Heart left ventricle (tissue), 16 donors: Measurements from ENCODE around the gene SHROOM3. TPM values are rescaled to one million over a fixed set of nuclear protein-coding genes. Genes with fewer than 3 reads are reported as not detected.

Source experiments
- ATAC-seq, 4 donors: fragments of 200-7000 bp; cut with Tn5 transposase; one replicate each; pipeline ENCODE4 v1.9.1; 2020 to 2022; ENCODE audit warnings: moderate library complexity in 4 of 4, mild to moderate bottlenecking in 3 of 4, moderate number of reproducible peaks in 1 of 4
- DNase-seq, 5 donors: peaks; one replicate each; pipeline ENCODE4 v3.0.0-alpha.2; 2020
- H3K27ac ChIP-seq, 12 donors: fragments of 200-600 bp; sonication (generic) in 4 of 12; one replicate each; pipeline versions ENCODE4 v1.5.0 to v1.8.0; 2016 to 2022; ENCODE audit warnings: mild to moderate bottlenecking in 2 of 12
- H3K27me3 ChIP-seq, 9 donors: fragments of 200-600 bp; sonication (generic) in 2 of 9; one replicate each; pipeline versions ENCODE4 v1.5.1 to v1.8.0; 2016 to 2022; ENCODE audit warnings: mild to moderate bottlenecking in 3 of 9
- H3K36me3 ChIP-seq, 9 donors: fragments of 200-600 bp; sonication (generic) in 2 of 9; one replicate each; pipeline versions ENCODE4 v1.5.0 to v1.8.0; 2018 to 2022; ENCODE audit warnings: mild to moderate bottlenecking in 2 of 9
- H3K4me1 ChIP-seq, 12 donors: fragments of 200-600 bp; sonication (generic) in 4 of 12; one replicate each; pipeline versions ENCODE4 v1.5.0 to v1.8.0; 2016 to 2022; ENCODE audit warnings: mild to moderate bottlenecking in 3 of 12
- H3K4me3 ChIP-seq, 12 donors: fragments of 200-600 bp; sonication (generic) in 4 of 12; one replicate each; pipeline versions ENCODE4 v1.5.0 to v1.8.0; 2017 to 2022; ENCODE audit warnings: mild to moderate bottlenecking in 9 of 12, moderate library complexity in 4 of 12
- H3K9me3 ChIP-seq, 12 donors: fragments of 200-600 bp; sonication (generic) in 4 of 12; one replicate each; pipeline versions ENCODE4 v1.5.0 to v1.8.0; 2016 to 2022; ENCODE audit warnings: mild to moderate bottlenecking in 1 of 12
- POLR2A ChIP-seq, 2 donors: fragments of 450-650 bp; IDR thresholded peaks; one replicate each; pipeline ENCODE4 v1.6.1; 2017; ENCODE audit warnings: antibody characterized with exemption in 2 of 2, mild to moderate bottlenecking in 2 of 2, moderate library complexity in 2 of 2
- WGBS, 4 donors: extraction: QIAGEN DNeasy Blood & Tissue Kit in 2 of 4; methylation state at CpG; one replicate each; pipeline versions ENCODE4 v1.1.5 to v1.1.7; 2013 to 2018; 5-methylcytosine and 5-hydroxymethylcytosine counted together
- intact Hi-C, 10 donors: fragments of 100-400 bp; cut with DNase I; formaldehyde crosslinking; loops; one replicate each; pipeline versions ENCODE4 v1.11.1 to v1.14.2; 2022
- polyA plus RNA-seq, 2 donors: library from polyadenylated mRNA; stranded (reverse); fragments of 200-250 nt; gene quantifications; one replicate each; pipeline ENCODE4 v1.2.3, GENCODE V29; 2013
- total RNA-seq, 9 donors: library from RNA; depleted of rRNA in 2 of 9; stranded (reverse); fragments of >200 nt in 2 of 9; fragmentation: NEBNext Ultra II Directional in 3 of 9; extraction: Animal tissue kit (Norgen Biotek cat#: 25700) in 3 of 9; gene quantifications; one replicate each; pipeline versions ENCODE4 v1.1.0 to v1.2.4, GENCODE V29; 2016 to 2023
- TF ChIP-seq, protein P1 (sequence below), 12 donors: fragments of 200-600 bp; sonication (generic) in 4 of 12; IDR thresholded peaks; one replicate each; pipeline versions ENCODE4 v1.5.0 to v1.8.0; 2018 to 2022; ENCODE audit warnings: antibody characterized with exemption in 12 of 12, mild to moderate bottlenecking in 5 of 12
- donor health status: ischemic (EF 13 %, LVEDD 7.1; RV severe dilation, severe dysfunction).
- donor health status: healthy with polysubstance abuse.
- donor health status: DM: no; HTN: yes; CAD: no.
- donor health status: DM: no; HTN: no; CAD: no.
- donor health status: ischemic (EF 25% LVEDD 6.9; RV normal size, moderate dysfunction).
- donor health status: ischemic (EF 25% LVEDD 5.7; RV mildly dilated, moderate dysfunction).
- donor health status: healthy.
- donor health status: DM: yes; HTN: yes; CAD: no.
- donor health status: ischemic (EF 35%, LVEDD 5.7; RV mildly dilated, moderate dysfunction).
- donor health status: nonischemic (EF 11% LVEDD 7.7; RV severe dilation, severe dysfunction).
- donor health status: DM: yes; HTN: yes; CAD: no.
- donor health status: PGD.
- donor health status: ischemic (EF 29% LVEDD 5.4; RV normal size, mild dysfunction).
- donor health status: nonischemic (EF 23%, LVEDD 6.1; RV moderate dilation, normal function).

SHROOM3 gene
- total and polyA plus RNA-seq, 11 donors = 4.6 to 38.5 (median 20.3) TPM

DNA sequence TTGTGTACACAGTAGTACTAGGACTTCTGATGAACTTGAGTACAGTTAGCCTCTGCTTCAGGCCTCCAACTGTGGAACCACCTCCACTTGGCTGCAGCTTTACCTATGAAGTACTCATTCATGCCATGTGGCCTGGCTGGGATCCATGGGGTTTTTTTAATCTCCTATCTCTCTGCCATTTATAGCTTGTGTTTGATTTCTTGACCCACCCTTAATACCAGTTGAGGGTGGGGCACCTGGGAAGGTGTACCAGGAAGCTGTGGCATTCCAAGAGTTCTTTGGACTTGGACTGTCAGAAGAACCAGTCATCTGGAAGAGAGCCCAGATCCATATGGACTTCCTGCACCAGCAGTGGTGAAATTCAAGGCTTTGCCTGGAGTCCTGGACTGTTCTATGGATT, 230.1 kb downstream of the SHROOM3 start:
- TF ChIP-seq POLR2A (IDR thresholded peaks at IDR 0.05) = no peak
- TF ChIP-seq, protein P1, sequence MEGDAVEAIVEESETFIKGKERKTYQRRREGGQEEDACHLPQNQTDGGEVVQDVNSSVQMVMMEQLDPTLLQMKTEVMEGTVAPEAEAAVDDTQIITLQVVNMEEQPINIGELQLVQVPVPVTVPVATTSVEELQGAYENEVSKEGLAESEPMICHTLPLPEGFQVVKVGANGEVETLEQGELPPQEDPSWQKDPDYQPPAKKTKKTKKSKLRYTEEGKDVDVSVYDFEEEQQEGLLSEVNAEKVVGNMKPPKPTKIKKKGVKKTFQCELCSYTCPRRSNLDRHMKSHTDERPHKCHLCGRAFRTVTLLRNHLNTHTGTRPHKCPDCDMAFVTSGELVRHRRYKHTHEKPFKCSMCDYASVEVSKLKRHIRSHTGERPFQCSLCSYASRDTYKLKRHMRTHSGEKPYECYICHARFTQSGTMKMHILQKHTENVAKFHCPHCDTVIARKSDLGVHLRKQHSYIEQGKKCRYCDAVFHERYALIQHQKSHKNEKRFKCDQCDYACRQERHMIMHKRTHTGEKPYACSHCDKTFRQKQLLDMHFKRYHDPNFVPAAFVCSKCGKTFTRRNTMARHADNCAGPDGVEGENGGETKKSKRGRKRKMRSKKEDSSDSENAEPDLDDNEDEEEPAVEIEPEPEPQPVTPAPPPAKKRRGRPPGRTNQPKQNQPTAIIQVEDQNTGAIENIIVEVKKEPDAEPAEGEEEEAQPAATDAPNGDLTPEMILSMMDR (IDR thresholded peaks at IDR 0.05) = no peak
- H3K4me3 ChIP-seq = no peak overlapping the region
- ATAC-seq (peak in 1 of 4 donors; percentile 33), DNase-seq (no peak)
- no peaks in the 10 kb centered on the region for H3K36me3 ChIP-seq
- peaks cover 0 to 13% (median 2%) of the 10 kb centered on the region in 12 donors for H3K4me1 ChIP-seq
- H3K27ac ChIP-seq = no peak overlapping the region
- intact Hi-C loops = no loop called here
- no peaks in the 10 kb centered on the region for H3K9me3 ChIP-seq
- no peaks in the 10 kb centered on the region for H3K27me3 ChIP-seq

DNA sequence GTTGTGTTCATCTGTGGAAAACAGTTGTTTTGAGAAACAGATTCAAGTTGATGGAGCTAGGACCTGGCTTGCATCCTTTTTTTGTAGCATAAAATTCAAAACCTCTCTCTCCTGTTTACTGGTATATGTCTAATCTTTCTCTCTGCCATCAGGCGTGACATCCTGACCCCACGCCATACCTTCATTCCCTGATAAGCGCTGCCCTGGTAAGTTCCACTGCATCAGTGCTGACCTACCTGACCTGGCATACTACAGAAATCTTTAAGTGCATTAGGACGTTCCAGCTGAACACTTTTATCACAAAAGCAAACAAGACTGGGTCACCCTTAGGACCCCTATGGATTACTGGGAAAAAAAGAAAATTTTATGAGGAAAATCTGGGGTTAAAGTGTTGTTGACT, 230.7 kb downstream of the SHROOM3 start:
- intact Hi-C loops = no loop called here

DNA sequence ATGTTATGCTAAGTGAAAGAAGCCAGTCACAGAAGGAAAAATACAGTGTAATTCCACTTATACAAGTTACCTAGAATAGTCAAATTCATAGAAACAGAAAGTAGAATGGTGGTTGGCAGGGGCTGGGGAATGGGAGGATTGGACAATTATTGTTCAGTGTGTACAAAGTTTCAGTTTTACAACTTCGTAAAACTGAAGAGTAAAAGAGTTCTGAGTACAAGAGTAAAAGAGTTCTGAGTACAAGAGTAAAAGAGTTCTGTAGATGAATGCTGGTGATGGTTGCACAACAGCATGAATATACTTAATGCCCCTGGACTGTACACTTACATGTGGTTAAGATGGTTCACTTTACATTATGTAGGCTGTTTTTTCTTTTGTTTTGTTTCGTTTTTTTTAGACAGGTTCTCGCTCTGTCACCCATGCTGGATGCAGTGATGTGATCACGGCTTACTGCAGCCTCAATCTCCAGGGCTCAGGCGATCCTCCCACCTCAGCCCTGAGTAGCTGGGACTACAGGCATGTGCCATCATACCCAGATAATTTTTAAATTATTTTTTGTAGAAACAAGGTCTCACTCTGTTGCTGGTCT, 232.0 kb downstream of the SHROOM3 start:
- DNase-seq (no peak), ATAC-seq (no peak)
- Histone ChIP-seq H3K4me3 (no peak overlapping the region), H3K27ac (no peak overlapping the region), H3K9me3 (no peaks in the 10 kb centered on the region), H3K27me3 (no peaks in the 10 kb centered on the region), H3K36me3 (no peaks in the 10 kb centered on the region), H3K4me1 (peaks cover 0 to 13% (median 2%) of the 10 kb centered on the region in 12 donors)
- no peak for TF ChIP-seq POLR2A (IDR thresholded peaks at IDR 0.05)
- TF ChIP-seq, protein P1 (IDR thresholded peaks at IDR 0.05) = no peak
- 86 to 91% (median 88%) methylated on average over 5 of the region's 5 CpGs for WGBS, 4 donors
- intact Hi-C loops = no loop called here

More for the DNA sequence above, 230.7 kb downstream of the SHROOM3 start:
- ATAC-seq (no peak), DNase-seq (no peak)
- Histone ChIP-seq H3K27me3 (no peaks in the 10 kb centered on the region), H3K9me3 (no peaks in the 10 kb centered on the region), H3K36me3 (no peaks in the 10 kb centered on the region), H3K27ac (no peak overlapping the region), H3K4me1 (peaks cover 0 to 13% (median 2%) of the 10 kb centered on the region in 12 donors), H3K4me3 (no peak overlapping the region)
- TF ChIP-seq, protein P1 (IDR thresholded peaks at IDR 0.05) = no peak
- no peak for TF ChIP-seq POLR2A (IDR thresholded peaks at IDR 0.05)
- 78 to 84% (median 79%) methylated on average over 4 of the region's 4 CpGs for WGBS, 4 donors

GRCh38 chr4:76670631-76671030, 235.6 kb downstream of the SHROOM3 start:
- no peak for DNase-seq
- 90 to 97% (median 92%) methylated on average over 2 of the region's 2 CpGs for WGBS, 4 donors
- Histone ChIP-seq H3K27me3 (no peaks in the 10 kb centered on the region), H3K27ac (no peak overlapping the region), H3K4me3 (no peak overlapping the region), H3K36me3 (no peaks in the 10 kb centered on the region), H3K4me1 (peaks cover 0 to 3% (median 0%) of the 10 kb centered on the region in 12 donors), H3K9me3 (no peaks in the 10 kb centered on the region)
- TF ChIP-seq, protein P1 (IDR thresholded peaks at IDR 0.05) = no peak
- no peak for TF ChIP-seq POLR2A (IDR thresholded peaks at IDR 0.05)
- no peak for ATAC-seq
- intact Hi-C loops = no loop called here
